ENCODE data around the gene SELENOV. TPM values are rescaled to one million over a fixed set of nuclear protein-coding genes. Genes with fewer than 3 reads are reported as not detected.

The SELENOV gene, protein sequence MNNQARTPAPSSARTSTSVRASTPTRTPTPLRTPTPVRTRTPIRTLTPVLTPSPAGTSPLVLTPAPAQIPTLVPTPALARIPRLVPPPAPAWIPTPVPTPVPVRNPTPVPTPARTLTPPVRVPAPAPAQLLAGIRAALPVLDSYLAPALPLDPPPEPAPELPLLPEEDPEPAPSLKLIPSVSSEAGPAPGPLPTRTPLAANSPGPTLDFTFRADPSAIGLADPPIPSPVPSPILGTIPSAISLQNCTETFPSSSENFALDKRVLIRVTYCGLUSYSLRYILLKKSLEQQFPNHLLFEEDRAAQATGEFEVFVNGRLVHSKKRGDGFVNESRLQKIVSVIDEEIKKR
- total RNA-seq = not detected

DNA sequence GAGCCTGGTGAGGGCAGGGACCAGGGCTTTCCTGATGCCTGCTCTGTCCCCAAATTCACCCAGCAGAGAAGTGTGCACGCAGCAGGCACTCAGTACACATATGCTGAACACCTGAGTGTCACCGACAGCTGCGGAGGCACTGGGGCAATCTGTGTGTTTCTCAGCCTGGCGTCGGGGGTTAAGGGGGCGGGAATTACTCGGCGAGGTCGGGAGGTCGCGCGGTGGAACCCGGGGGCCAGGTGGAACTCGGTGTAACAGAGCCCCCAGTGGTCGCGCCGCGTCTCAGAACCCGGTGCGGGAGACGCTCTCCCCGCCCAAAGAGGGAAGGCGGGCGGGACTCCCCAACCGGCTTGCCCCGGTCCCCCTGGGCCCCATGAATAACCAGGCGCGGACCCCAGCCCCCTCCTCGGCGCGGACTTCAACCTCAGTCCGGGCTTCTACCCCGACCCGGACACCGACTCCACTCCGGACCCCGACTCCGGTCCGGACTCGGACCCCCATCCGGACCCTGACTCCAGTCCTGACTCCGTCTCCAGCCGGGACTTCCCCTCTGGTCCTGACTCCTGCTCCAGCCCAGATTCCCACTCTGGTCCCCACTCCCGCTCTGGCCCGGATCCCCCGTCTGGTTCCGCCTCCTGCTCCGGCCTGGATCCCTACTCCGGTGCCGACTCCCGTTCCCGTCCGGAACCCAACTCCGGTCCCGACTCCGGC, at the start of gene SELENOV:
Gene SELENOV, plus strand, starts transcription at position 300 of the 711 bp plus-strand sequence. Its CDS starts 74 bp downstream, at position 374.
- Mint-ChIP-seq H3K36me3 (no peaks in the 10 kb centered on the region), H3K4me1 (ENCODE audit: low read depth) (peaks cover 9% of the 10 kb centered on the region), H3K9me3 (no peaks in the 10 kb centered on the region), H3K4me3 (peak within 1 kb of the TSS; percentile 43), H3K27me3 (peaks cover 40% of the 10 kb centered on the region), H3K27ac (no peak within 1 kb of the TSS)
- intact Hi-C loops (cut with micrococcal nuclease) = no loop called here
- POLR2A ChIA-PET = no interaction called here
- no peak for DNase-seq
- CTCF ChIA-PET = interaction anchor here (1.2 to 2.7 kb wide), 4 partner anchors 10 to 75 kb away, joined by 3 to 16 read pairs (median 5); partner anchors contain the start of gene EID2B

DNA sequence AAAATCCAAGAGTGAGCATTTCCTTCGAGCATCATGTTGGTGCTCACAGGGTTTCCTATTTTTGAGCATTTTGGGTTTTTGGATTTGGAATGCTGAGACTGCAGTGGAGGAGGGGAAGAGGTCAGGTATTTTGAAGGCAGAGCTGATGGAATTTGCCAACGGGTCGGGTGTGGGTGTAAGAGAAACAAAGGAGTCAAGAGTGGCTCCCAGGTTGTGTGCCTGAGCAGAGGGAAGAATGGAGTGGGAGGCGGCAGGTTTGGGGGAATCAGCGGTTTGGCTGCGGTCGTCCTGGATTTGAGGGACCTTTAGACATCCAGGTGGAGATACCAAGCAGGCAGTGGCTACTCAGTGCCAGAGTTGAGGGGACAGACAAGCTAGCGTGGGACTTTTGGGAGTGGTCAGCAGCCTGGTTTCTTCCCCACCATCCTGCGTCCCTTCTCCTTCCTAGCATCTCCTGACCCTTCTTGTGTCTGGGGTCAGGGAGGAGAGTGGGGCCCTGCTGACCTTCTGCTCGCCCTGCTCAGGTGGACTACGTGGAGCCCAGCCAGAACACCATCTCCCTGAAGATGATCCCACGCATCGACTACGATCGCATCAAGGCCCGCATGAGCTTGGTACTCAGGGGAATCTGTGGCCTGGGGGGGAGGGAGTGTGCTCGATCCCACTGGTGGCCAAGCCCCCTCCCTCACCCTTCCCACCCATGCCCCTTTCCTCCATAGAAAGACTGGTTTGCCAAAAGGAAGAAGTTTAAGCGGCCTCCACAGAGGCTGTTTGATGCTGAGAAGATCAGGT, 48.8 kb upstream of the SELENOV start:
- H3K27ac Mint-ChIP-seq = no peak overlapping the region
- peaks cover 17% of the 10 kb centered on the region for H3K4me1 Mint-ChIP-seq (ENCODE audit: low read depth)
- DNase-seq = no peak
- no peaks in the 10 kb centered on the region for H3K9me3 Mint-ChIP-seq
- intact Hi-C loops (cut with micrococcal nuclease) = no loop called here
- H3K4me3 Mint-ChIP-seq = no peak overlapping the region
- CTCF ChIA-PET = interaction anchor here (2.0 kb wide), 1 partner anchor 8 kb away, joined by 9 read pairs; no protein-coding TSS in a partner anchor
- POLR2A ChIA-PET = no interaction called here
- no peaks in the 10 kb centered on the region for H3K27me3 Mint-ChIP-seq
- H3K36me3 Mint-ChIP-seq = peaks cover 61% of the 10 kb centered on the region

DNA sequence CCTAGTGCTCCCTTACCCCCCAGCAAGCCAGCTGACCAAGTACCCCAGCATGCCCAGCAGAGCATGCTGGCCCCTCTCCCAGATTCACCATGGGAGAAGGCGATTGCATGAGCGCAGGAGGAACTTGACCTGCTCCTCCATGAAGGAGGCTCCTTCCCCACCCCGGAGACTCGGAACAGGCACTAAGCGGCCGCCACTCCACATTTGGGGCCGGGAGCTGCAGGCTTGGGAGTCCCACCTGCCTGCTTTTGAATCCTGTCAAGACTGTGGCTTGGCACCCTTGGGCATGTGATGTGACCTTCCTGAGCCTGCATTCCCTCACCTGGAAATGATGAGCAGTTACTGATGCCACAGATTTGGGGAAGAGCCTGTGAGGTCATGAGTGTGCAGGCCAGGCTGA, 47.0 kb upstream of the SELENOV start:
- intact Hi-C loops (cut with micrococcal nuclease) = no loop called here
- H3K4me3 Mint-ChIP-seq = no peak overlapping the region
- H3K27me3 Mint-ChIP-seq = no peaks in the 10 kb centered on the region
- DNase-seq = no peak
- no peaks in the 10 kb centered on the region for H3K9me3 Mint-ChIP-seq
- peaks cover 25% of the 10 kb centered on the region for H3K4me1 Mint-ChIP-seq (ENCODE audit: low read depth)
- peaks cover 65% of the 10 kb centered on the region for H3K36me3 Mint-ChIP-seq
- H3K27ac Mint-ChIP-seq = peak overlapping the region; percentile 38
- ChIA-PET POLR2A (interaction anchor here (1.1 kb wide), 1 partner anchor 23 kb away, joined by 3 read pairs; the partner anchor contains the start of gene SUPT5H), CTCF (interaction anchor here (1.6 kb wide), 1 partner anchor 31 kb away, joined by 4 read pairs; the partner anchor contains the start of gene DLL3)

DNA sequence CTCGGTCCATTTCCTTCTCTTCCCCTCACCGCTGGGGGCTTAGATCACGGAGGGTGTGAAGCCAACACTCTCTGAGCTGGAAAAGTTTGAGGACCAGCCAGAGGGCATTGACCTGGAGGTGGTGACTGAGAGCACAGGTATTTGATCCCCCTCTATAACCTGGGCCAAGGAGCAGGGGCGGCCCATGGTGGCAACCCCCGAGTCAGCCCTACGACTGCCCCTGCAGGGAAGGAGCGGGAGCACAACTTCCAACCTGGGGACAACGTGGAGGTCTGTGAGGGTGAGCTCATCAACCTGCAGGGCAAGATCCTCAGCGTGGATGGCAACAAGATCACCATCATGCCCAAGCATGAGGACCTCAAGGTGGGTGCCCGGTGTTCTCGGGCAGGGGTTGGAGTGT, 45.9 kb upstream of the SELENOV start:
- intact Hi-C loops (cut with micrococcal nuclease) = no loop called here
- Mint-ChIP-seq H3K9me3 (no peaks in the 10 kb centered on the region), H3K27me3 (no peaks in the 10 kb centered on the region), H3K36me3 (peaks cover 58% of the 10 kb centered on the region), H3K4me1 (ENCODE audit: low read depth) (peaks cover 25% of the 10 kb centered on the region), H3K27ac (no peak overlapping the region), H3K4me3 (no peak overlapping the region)
- CTCF ChIA-PET = interaction anchor here (0.8 kb wide), 1 partner anchor 9 kb away, joined by 4 read pairs; no protein-coding TSS in a partner anchor
- DNase-seq = no peak
- POLR2A ChIA-PET = no interaction called here

DNA sequence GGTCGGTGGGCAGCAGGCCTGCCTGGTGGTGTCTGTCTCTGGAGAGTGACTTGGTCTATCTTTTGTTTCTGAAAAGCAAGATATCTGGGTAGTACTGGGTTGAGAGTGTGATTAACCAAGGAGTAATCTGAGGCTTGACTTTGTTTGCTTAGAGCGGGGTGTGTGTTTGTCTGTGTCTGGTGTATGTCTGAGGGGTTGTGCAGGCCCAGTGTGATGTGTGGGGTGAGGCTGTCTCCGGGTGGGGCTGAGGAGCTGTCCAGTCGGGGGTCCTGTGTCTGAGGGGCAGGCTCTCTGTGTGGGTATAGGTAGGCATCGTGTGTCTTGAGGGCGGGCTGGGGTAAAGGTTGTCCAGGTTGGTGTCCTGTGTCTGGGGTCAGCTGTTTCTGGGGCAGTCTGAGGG, 45.4 kb upstream of the SELENOV start:
- Mint-ChIP-seq H3K27me3 (no peaks in the 10 kb centered on the region), H3K36me3 (peaks cover 62% of the 10 kb centered on the region)

DNA sequence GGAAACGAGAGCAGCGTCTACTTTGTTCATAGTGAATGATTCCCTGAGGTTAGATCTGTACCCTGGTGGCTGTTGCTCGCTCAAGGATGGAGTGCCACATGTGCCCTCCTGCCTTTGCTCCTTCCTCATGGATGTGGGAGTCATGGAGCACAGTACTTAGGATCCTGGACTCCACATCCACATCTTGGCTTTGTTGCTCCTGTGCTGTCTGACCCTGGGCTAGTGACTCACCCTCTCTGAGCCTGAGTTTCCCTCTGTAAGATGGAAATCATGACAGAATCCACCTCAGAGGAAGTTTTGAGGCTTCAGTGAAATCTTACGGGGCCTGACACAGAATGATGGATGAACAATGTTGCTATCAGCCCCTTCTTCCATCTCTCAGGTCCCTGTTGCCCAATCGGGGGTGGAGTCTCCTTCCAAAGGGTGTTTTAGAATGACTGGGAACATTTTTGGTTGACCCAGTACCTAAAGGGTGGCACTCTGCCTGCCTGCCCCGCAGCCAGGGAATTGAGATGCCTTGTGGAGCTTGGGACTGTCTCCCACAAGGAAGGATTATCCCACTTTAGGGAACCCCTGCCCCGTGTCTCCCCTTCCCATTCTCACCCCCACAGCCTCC, 44.1 kb upstream of the SELENOV start:
- peak; percentile 26 for DNase-seq
- POLR2A ChIA-PET = no interaction called here
- no peaks in the 10 kb centered on the region for H3K9me3 Mint-ChIP-seq
- H3K27me3 Mint-ChIP-seq = no peaks in the 10 kb centered on the region
- intact Hi-C loops (cut with micrococcal nuclease) = loop anchor here (5.0 kb wide), 1 partner anchor 61 kb away; the partner anchor contains the start of gene EID2B
- peaks cover 63% of the 10 kb centered on the region for H3K36me3 Mint-ChIP-seq
- peaks cover 25% of the 10 kb centered on the region for H3K4me1 Mint-ChIP-seq (ENCODE audit: low read depth)
- H3K27ac Mint-ChIP-seq = peak overlapping the region; percentile 69
- no peak overlapping the region for H3K4me3 Mint-ChIP-seq
- CTCF ChIA-PET = interaction anchor here (0.7 kb wide), 1 partner anchor 63 kb away, joined by 3 read pairs; no protein-coding TSS in a partner anchor

More for the DNA sequence above, 45.4 kb upstream of the SELENOV start:
- ChIA-PET CTCF (interaction anchor here (0.8 kb wide), 1 partner anchor 9 kb away, joined by 4 read pairs; no protein-coding TSS in a partner anchor), POLR2A (no interaction called here)
- Mint-ChIP-seq H3K27ac (peak overlapping the region; percentile 35), H3K4me1 (ENCODE audit: low read depth) (peaks cover 25% of the 10 kb centered on the region), H3K9me3 (no peaks in the 10 kb centered on the region), H3K4me3 (no peak overlapping the region)
- no peak for DNase-seq
- intact Hi-C loops (cut with micrococcal nuclease) = no loop called here

DNA sequence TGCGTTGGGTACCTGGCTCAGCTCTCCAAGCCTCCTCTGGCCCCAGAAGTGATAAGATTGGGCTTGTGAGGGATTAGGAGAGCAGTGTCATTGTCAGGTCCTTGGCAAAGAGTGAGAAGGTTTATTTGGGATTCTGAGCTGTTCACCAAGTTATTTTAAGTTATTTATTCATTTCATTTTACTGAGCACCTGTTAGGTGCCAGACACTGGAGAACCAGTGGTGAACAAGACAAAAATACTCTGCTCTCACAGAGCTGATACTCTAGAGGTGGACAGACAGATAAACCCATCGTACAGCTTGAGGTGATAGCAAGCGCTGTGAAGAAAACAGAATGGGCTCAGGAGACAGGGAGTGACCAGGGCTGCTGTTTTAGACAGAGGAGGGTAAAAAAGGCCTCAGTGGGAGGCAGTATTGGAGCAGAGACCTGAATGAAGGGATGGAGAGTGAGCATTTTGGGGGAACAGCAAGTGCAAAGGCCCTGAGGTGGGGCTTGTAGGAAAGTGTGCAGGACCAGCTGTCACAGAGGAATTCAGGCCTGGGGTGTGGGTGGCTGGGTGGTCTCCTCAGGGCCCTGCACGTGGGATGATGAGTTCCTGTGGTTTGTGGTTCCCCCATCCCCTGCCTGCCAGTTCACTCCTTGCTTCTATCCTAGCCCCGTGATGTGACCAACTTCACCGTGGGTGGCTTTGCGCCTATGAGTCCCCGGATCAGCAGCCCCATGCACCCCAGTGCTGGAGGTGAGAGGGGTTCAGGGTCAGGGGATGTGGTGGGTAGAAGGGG, 43.0 kb upstream of the SELENOV start:
- intact Hi-C loops (cut with micrococcal nuclease) = loop anchor here (5.0 kb wide), 1 partner anchor 60 kb away; the partner anchor contains the start of gene EID2B
- DNase-seq = no peak
- CTCF ChIA-PET = no interaction called here
- no peaks in the 10 kb centered on the region for H3K27me3 Mint-ChIP-seq
- peak overlapping the region; percentile 23 for H3K27ac Mint-ChIP-seq
- H3K36me3 Mint-ChIP-seq = peaks cover 61% of the 10 kb centered on the region
- peaks cover 25% of the 10 kb centered on the region for H3K4me1 Mint-ChIP-seq (ENCODE audit: low read depth)
- no peaks in the 10 kb centered on the region for H3K9me3 Mint-ChIP-seq
- POLR2A ChIA-PET = no interaction called here
- H3K4me3 Mint-ChIP-seq = no peak overlapping the region

DNA sequence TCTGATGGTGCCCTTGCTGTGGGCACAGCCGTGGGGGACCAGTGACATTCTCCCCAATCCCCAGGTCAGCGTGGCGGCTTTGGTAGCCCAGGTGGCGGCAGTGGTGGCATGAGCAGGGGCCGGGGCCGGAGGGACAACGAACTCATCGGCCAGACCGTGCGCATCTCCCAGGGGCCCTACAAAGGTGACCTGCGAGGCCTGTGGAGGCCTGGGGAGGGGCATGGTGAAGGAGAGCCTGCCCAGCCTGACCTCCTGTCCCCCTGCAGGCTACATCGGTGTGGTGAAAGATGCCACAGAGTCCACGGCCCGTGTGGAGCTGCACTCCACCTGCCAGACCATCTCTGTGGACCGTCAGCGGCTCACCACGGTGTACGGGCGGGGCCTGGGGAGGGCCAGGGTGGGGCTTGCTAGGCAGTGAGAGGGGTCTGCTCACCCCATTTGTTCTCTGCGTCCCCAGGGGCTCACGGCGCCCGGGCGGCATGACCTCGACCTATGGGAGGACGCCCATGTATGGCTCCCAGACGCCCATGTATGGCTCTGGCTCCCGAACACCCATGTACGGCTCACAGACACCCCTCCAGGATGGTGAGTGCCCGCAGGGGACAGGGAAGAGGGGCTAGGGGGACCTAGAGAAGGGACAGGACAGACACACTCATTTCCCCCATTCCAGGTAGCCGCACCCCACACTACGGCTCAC, 42.0 kb upstream of the SELENOV start:
- CTCF ChIA-PET = interaction anchor here (2.2 to 4.6 kb wide), 3 partner anchors 13 to 59 kb away, joined by 21 to 43 read pairs (median 25); partner anchors contain the start of gene EID2B
- H3K9me3 Mint-ChIP-seq = no peaks in the 10 kb centered on the region
- POLR2A ChIA-PET = no interaction called here
- H3K4me1 Mint-ChIP-seq (ENCODE audit: low read depth) = peaks cover 25% of the 10 kb centered on the region
- H3K36me3 Mint-ChIP-seq = peaks cover 60% of the 10 kb centered on the region
- intact Hi-C loops (cut with micrococcal nuclease) = loop anchor here (5.0 kb wide), 1 partner anchor 59 kb away; the partner anchor contains the start of gene EID2B
- H3K27ac Mint-ChIP-seq = no peak overlapping the region
- H3K27me3 Mint-ChIP-seq = no peaks in the 10 kb centered on the region
- H3K4me3 Mint-ChIP-seq = no peak overlapping the region
- no peak for DNase-seq

DNA sequence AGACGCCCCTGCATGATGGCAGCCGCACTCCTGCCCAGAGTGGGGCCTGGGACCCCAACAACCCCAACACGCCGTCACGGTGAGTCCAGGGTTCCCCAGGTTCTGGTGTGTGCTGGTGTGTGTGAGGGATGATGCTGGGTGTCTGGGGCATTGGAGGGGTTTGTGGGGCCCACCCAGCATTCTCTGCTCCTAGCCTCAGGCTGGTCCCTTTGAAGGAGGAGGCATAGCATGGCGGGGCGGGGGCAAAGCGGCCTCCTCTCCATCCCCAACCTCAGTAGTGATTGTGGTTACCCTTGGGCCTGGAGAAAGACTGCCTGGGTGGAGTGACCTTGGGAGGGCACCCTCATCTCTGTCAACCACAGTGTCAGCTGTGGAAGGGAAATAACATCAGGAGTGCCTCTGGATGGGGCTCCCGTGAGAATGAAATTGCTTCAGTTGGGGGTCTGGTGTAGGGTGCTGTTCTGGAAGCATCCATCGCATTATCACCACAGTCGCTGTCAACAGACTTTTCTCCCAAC, 41.4 kb upstream of the SELENOV start:
- no peak overlapping the region for H3K4me3 Mint-ChIP-seq
- H3K36me3 Mint-ChIP-seq = peaks cover 55% of the 10 kb centered on the region
- H3K9me3 Mint-ChIP-seq = no peaks in the 10 kb centered on the region
- CTCF ChIA-PET = interaction anchor here (0.6 to 4.6 kb wide), 19 partner anchors 8 to 573 kb away, joined by 3 to 43 read pairs (median 6); partner anchors contain the start of genes EID2, EID2B, RPS16 and SUPT5H
- POLR2A ChIA-PET = no interaction called here
- DNase-seq = no peak
- intact Hi-C loops (cut with micrococcal nuclease) = loop anchor here (5.0 kb wide), 1 partner anchor 59 kb away; the partner anchor contains the start of gene EID2B
- no peak overlapping the region for H3K27ac Mint-ChIP-seq
- peaks cover 25% of the 10 kb centered on the region for H3K4me1 Mint-ChIP-seq (ENCODE audit: low read depth)
- H3K27me3 Mint-ChIP-seq = no peaks in the 10 kb centered on the region

DNA sequence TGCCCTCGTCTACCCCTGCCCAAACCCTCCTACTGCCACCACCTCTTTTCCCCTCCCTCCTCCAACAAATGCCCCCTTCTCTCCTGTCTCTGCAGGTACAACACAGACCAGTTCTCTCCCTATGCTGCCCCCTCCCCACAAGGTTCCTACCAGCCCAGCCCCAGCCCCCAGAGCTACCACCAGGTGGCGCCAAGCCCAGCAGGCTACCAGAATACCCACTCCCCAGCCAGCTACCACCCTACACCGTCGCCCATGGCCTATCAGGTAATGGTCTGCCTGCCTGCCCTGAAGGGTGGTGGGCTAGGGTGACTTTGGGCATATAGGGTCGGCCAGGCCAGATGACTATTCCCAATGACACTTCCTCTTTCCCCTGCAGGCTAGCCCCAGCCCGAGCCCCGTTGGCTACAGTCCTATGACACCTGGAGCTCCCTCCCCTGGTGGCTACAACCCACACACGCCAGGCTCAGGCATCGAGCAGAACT, 40.8 kb upstream of the SELENOV start:
- H3K36me3 Mint-ChIP-seq = peaks cover 48% of the 10 kb centered on the region
- H3K27ac Mint-ChIP-seq = no peak overlapping the region
- H3K27me3 Mint-ChIP-seq = no peaks in the 10 kb centered on the region
- H3K4me3 Mint-ChIP-seq = no peak overlapping the region
- ChIA-PET POLR2A (no interaction called here), CTCF (interaction anchor here (0.6 to 4.6 kb wide), 25 partner anchors 9 to 574 kb away, joined by 3 to 43 read pairs (median 6); partner anchors contain the start of genes DLL3, EID2, EID2B and RPS16)
- no peaks in the 10 kb centered on the region for H3K9me3 Mint-ChIP-seq
- peak; percentile 76 for DNase-seq
- intact Hi-C loops (cut with micrococcal nuclease) = loop anchor here (5.0 kb wide), 1 partner anchor 58 kb away; the partner anchor contains the start of gene EID2B
- H3K4me1 Mint-ChIP-seq (ENCODE audit: low read depth) = peaks cover 25% of the 10 kb centered on the region

All from activated CD4-positive, alpha-beta memory T cell treated with anti-CD3 and anti-CD28 coated beads for 36 hours (primary cell).